ENCODE data around the gene PLCH1.

PLCH1 gene

GRCh38 chr3:155682426-155683343 lies 62.2 kb downstream of the PLCH1 start:
- DNase-seq: no peak

- DNase-seq: no peak
These were observed 68.5 kb downstream of the PLCH1 start for GRCh38 chr3:155676252-155676981.

DNA sequence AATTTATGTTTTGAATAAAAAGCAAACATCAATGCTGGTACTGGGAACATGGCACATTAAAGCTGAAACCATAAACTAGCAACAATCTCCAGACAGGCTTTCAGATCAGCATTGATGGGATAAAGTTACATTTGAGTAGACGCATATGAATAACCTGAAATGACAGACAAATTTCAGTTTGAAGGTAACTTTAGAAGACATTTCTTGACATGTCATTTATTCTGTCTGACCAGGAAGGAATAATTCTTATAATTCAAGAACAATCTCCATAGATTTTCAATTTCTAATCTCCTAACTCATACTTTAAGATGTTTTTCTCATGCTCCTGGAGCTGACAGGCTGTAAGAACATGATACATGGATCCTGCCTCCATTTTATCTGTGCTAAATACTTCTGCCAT lies 69.8 kb downstream of the PLCH1 start:
- no peak for DNase-seq

GRCh38 chr3:155673421-155673820 lies 71.5 kb downstream of the PLCH1 start:
- DNase-seq: no peak

DNA sequence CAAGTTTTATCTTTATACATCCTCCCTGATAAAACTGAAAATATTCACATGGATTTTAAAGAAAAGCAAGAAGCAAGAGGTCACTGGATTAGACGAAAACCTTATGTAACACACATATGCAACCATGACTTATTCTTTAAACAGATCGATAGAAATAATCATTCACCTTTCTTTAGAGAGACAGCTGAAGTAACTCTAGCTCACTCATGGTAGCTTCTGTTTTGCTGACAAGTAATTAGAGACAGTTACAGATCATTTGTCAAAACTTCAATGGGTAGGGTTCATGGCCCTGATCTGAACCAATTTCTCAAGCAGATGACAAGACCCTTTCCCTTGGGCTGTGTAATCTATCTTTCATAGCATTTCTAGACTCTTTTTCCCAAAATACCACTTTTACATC lies 74.5 kb downstream of the PLCH1 start:
- no peak for DNase-seq

DNA sequence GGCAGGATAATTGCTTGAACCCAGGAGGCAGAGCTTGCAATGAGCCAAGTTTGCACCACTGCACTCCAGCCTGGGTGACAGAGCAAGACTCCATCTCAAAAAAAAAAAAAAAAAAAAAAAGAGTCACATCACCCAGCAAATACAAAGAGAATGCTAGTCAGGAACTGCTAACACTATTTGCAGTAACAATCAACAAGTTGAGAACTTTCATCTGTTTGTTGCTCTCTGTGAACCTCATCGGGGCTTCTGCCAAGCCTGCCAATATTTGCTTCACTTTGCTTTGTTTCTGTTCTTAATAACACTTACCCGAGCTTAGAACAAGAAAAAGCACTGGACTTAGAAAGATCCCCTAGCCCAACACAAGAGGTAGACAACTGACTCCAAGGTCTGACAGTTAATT lies 76.9 kb downstream of the PLCH1 start:
- DNase-seq: no peak

- DNase-seq: no peak
These were observed 79.8 kb downstream of the PLCH1 start for GRCh38 chr3:155664925-155665695.

- DNase-seq: no peak
These were observed 81.2 kb downstream of the PLCH1 start for GRCh38 chr3:155663467-155664212.

DNA sequence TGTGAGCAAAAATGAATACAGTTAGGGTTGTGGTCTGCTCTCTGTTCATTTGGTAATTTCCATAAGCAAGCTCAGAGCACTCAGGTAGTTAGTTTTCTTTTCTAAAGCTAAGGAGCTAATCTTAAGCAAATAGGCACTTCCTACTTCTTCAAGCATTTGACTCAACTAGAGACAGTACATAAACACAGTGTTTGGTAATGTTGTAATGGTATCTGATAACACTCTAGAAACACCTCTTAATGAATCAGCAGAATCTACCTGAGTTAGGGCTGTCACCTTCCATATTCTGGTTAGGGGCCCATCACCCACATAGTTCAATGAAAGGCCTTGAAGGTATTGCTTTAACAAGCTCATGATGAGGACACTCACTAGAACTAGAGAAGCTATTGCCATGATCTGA lies 83.1 kb downstream of the PLCH1 start:
- no peak for DNase-seq

DNA sequence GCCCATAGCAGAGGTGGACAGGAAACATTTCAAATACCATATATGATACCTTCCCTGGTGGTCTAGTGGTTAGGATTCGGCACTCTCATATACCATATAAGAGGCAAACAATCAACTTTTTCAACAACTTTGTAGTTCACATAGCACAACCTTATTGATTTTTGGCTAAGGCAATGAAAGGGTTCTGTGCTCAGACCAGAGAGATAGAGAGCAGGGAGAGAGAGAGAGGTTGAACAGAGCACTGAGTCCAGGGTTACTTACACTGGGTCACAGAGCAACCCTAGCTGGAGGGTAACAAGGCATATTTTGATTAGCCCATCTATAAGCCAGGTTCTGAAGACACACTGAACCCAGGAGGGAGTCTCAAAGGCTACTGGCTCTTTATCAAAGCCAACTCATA lies 83.8 kb downstream of the PLCH1 start:
- DNase-seq: no peak

GRCh38 chr3:155658671-155659261 lies 86.1 kb downstream of the PLCH1 start:
- DNase-seq: no peak

DNA sequence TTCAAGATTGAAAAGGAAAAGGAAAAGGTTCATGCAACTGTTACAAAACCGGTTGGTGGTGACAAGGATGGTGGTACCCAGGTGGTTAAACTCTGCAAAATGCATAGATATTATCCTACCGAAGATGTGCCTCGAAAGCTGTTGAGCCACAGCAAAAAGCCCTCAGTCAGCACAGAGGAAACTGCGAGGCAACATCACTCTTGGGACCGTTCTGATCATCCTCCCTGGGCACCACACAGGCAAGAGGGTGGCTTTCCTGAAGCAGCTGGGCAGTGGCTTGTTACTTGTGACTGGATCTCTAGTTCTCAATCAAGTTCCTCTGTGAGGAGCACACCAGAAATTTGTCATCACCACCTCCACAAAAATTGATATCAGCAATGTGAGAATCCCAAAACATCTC lies 86.9 kb downstream of the PLCH1 start:
- DNase-seq: no peak

GRCh38 chr3:155657161-155657560 lies 87.7 kb downstream of the PLCH1 start:
- no peak for DNase-seq

GRCh38 chr3:155656466-155656865 lies 88.4 kb downstream of the PLCH1 start:
- no peak for DNase-seq

DNA sequence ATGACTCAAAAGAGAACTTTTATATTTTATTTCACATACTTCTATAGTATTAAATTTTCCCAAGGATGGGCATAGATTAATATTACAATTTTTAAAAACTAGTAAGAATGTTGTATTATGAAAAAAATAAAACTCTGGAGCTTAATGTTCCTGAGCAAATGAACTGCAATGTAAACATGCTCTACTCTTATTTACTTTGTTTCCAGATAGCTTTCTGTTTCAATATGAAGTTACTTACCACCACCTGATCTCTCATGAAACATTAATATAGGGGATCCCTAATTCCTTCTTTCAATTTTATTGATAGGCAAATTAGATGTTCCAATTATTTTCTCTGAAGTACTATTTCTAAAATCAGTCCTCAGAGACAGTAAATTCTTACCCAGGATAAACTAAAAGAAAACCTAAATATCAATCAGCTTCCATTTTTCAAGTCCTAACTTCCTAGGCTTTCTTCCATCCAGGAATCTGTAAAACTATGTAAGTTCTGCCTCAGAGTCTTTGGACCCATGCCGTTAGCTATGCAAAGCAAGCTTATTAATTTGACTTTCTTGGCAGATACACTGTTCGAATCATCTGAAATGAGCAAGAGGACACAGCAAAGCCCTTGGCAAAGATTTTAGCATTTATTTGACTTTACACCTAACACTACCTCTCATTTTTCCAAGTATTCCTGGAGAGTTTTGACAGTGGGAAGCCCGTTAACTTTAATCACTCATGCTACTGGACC lies 93.2 kb downstream of the PLCH1 start:
- no peak for DNase-seq

GRCh38 chr3:155648013-155648591 lies 96.8 kb downstream of the PLCH1 start:
- no peak for DNase-seq

DNA sequence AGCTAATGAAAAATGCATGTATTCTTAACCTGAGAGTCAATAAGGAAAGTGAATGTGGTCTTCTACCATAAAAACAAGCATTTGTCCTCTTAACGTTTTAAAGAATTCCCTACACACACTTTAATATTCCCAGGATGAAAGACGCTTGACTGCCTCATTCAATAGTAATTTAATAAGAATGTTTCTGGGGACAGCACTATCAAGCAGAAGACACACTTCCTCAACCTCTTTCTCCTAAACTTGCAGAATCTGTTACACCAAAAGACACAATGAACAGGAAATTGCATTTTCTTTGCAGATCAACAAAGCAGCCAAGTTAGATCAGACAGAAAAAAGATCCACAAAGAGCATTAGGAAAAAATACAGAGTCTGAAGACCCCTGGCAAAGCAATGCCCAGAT lies 97.7 kb downstream of the PLCH1 start:
- no peak for DNase-seq

GRCh38 chr3:155646669-155647068 lies 98.2 kb downstream of the PLCH1 start:
- no peak for DNase-seq

DNA sequence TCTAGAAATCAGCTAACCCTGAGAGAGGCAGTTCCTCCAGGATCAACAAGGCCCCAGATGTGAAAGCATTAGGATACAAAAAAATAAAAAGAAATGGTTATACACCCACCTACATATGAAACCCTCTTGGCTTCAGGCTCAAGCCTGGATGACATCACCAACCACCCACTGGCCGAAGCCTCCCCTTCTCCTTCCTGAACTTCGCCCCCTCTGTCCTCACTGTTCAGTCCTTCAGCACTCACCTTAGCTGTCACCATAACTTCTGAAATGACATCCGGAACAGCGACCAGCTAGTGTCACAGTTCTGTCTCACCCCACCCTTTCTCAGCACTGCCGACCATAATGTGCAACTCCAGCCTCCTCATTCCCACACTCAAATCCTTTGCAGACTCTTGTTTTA lies 98.7 kb downstream of the PLCH1 start:
- DNase-seq: no peak

DNA sequence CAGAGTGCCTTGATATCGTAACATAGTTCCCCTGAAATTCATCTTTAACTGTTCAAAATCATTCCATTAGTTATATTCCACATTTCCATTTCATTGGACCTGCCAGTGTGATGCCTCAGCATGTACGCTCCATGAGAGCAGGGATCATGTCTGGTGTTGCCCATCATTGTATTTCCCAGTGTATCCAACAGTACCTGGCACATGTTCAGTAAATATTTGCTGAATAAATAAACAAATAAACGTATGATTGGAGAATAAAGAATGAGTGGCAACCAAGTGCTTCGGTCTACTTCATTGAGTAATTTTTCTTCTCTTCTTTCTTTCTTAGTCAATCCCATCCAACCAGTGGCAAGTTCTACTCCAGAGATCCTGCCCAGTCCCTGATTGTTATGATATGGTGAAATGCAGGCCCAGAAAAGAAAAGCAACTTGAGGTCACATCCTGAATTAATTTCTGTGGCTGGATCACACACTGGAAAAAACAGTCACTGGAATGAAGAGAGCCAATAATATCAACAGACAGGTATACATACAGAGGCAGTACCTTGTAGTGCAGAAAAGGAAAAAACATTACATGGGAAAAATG lies 101.2 kb downstream of the PLCH1 start:
- DNase-seq: no peak

- DNase-seq: no peak
These were observed 102.9 kb downstream of the PLCH1 start for GRCh38 chr3:155641956-155642355.
